GM21717 (cell line): ENCODE data around the gene MALL.
"Not testable (repeated sequence)": the region's sequence is repeated elsewhere in the genome, so short reads cannot be mapped to it uniquely, and the experiment has no call there.

Experiments used
- ATAC-seq: cut with Tn5 transposase; IDR thresholded peaks from one replicate; pipeline ENCODE4 v1.9.1; 2021; ENCODE audit warnings: mild to moderate bottlenecking, moderate library complexity; ENCODE audit not compliant: unreplicated experiment

The MALL gene

DNA sequence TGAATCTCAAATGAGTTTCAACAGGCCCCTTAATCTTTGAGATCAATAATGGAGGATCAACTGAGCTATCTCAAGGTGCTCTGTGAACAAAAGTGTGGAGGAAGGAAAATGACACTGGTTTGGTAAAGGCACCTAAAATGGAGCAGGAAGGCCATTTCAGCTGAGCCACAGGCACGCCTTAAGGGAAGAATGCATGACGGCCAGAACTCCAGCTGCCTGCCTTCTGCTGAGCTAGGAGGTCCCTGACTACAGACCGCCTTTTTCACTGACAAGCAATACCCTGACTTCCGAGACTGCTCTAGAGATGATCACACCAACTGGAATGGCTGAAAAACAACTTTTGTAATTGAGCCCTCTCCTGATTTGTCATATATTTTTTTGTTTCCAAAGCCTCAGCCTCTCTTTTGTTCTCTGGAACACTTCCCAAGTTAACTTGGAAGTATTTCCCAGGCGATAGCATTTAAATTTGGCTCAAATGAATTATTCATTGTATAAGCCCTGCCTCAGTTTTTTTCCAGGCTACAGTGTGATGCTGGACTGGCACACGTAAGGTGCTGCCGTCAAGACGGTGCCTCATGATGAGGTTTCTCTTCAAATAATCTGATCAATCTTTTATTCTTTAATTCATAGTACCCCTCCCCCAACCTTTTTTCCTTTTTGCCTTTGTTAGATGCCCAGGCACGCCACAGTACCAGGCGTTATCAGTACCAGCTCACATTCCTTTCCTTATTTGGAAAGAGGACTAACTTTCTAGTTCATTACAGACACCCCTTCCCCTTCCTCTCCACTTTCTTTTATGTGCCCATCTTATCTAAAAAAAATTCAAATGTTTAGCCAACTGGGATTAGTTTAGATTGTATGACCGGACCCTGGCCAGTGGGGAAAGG is 60.9 kb downstream of the MALL start:
- not testable (repeated sequence) for ATAC-seq

DNA sequence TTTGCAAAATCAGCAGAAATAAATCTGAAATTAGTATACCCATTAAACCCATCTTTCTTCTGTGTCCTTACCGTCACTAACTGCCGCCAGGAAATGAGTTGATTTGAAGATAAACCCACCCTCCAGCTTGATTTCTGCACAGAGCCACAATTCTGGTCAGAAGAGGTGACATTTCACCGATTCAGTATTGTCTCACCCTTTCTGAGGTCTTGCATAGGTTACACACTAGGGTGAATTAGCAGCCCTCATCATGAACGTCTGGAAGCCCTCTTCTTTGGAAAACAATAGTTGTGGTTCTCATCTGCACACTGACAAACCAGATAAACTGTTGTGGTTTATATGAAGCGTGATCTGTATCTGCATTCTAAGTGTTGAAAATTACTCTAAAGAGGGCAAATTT is 61.9 kb downstream of the MALL start:
- not testable (repeated sequence) for ATAC-seq

GRCh38 chr2:110052166-110052565 is 63.5 kb downstream of the MALL start:
- not testable (repeated sequence) for ATAC-seq

DNA sequence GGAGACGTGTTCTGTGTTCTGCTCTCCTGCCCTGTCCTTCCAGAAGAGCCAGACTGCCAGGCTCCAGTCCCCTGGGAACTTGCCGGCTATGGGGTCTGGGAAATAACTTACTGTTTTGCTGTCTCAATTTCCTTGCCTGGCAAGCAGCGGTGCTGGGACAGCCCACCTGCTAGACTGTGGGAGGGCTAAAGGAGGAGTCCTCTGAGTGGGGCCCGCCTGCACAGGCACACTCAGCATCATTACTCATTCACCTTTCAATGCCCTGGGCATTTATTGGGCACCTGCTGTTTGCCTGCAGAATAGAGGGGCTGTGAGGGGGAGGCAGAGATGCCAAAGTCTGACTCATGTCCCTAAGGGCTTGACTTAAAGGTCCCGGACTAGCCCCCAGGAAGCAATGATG is 65.4 kb downstream of the MALL start:
- ATAC-seq, result not testable (repeated sequence)

DNA sequence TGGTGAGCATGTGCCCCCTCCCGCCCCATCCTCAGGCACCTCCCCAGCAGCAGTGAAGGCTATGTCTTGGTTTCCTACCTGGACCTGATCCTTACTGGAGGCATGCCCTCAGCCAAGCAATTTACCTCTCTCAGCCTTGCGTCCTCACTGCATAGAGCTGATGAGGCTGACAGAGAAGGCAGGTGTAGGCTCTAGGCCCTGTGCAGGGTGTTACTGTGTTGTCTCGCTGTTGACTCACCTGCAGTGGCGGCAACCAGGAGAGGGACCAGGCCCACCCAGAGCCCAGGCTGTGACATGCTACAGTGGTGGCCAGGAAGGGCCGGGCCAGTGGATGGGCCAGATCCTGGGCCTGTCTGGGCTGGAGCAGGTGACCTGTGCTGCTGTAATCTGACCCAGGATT is 65.9 kb downstream of the MALL start:
- not testable (repeated sequence) for ATAC-seq

GRCh38 chr2:110048255-110049197 is 67.1 kb downstream of the MALL start:
- not testable (repeated sequence) for ATAC-seq

DNA sequence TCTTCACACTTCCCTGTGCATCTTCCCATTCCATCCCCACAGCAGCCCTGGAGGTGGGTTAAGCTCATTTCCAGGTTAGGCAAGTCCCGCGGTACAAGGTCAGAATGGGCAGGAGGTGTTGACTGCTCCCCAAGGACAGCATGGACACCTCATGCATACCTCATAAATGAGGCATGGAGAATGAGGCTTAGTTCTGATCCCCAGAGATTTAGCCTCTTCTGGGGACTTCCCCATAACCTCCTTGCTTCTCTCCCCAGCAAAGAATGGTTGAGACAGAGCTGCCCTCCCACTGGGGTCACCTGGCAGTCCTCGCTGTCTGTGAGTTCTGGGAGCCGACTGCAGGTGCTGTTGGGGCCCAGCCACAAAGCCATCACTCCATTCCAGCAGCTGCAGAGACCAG is 68.4 kb downstream of the MALL start:
- not testable (repeated sequence) for ATAC-seq

GRCh38 chr2:110041941-110042660 is 73.5 kb downstream of the MALL start:
- ATAC-seq, result not testable (repeated sequence)

DNA sequence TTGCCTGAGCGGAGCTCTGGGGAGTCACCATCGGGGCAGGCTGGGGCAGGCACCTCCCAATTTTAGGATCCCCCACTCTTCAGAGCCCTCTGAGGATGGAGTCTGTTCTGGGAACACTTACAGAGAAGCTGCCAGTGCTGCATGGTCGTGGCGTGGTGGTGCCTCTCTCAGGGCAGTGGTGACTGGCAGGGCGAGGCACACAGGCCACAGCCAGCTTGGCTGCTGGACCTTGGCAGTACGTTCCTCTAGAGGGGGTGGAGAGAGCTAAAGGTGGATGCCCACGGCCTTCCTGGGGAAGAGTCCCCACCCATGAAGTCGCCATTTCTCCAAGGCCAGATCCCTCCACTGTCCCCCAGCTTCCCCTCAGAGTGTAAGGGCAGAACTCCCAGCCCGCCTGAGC is 78.3 kb downstream of the MALL start:
- not testable (repeated sequence) for ATAC-seq

GRCh38 chr2:110035384-110035783 is 80.2 kb downstream of the MALL start:
- not testable (repeated sequence) for ATAC-seq

DNA sequence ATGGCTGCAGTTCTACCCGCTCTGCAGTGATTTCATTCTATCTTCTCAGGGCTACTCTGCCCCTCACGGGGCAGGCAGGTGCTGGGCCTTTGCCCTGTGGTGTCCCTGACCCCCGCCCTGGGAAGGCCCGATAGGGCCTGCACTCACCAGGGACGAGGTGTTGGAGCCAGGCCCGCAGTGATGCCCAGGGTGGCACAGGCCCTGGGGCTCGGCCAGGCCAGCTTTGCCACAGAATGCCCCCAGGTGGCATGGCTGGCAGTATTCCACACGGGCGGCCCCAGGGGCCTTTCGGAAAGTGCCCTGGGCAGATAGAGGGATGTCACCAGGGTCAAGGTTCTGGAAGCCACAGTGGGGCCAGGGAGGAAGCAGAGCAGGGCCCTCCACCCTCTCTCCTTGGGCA is 80.7 kb downstream of the MALL start:
- not testable (repeated sequence) for ATAC-seq
